MCF 10A (cell line): ENCODE results near the gene CDC42SE2. TPM values are rescaled to one million over a fixed set of nuclear protein-coding genes. Genes with fewer than 3 reads are reported as not detected.
"Not testable (repeated sequence)": the region's sequence is repeated elsewhere in the genome, so short reads cannot be mapped to it uniquely, and the experiment has no call there.

Source experiments
- BruUV-seq: library from RNA; stranded (reverse); fragments of 400-500 nt; replicated peaks from 2 replicates; lab custom pipeline; 2021; lab: Mats Ljungman, UMichigan
- CTCF ChIA-PET: fragments of 300-600 bp; sonication (Branson Sonifier 250); formaldehyde crosslinking; extraction: SDS; loops from one replicate; lab custom pipeline; 2021; ENCODE audit warnings: antibody characterized with exemption, inconsistent platforms; lab: Yijun Ruan, JAX
- POLR2A ChIA-PET: fragments of 300-600, 350-650 bp; sonication (Branson Sonifier 250); formaldehyde crosslinking; extraction: SDS; loops from one replicate; lab custom pipeline; 2020; ENCODE audit warnings: antibody characterized with exemption, inconsistent platforms; lab: Yijun Ruan, JAX
- DNase-seq: peaks from one replicate; pipeline ENCODE4 v3.0.0-alpha.2; 2018; ENCODE audit not compliant: unreplicated experiment
- H3K27ac Mint-ChIP-seq: one replicate; pipeline ENCODE4 v1.8.0; 2022; ENCODE audit warnings: mild to moderate bottlenecking, low read depth, mixed read lengths; ENCODE audit not compliant: unreplicated experiment
- H3K27me3 Mint-ChIP-seq: one replicate; pipeline ENCODE4 v1.8.0; 2022; ENCODE audit warnings: mixed read lengths; ENCODE audit not compliant: insufficient read depth, unreplicated experiment
- H3K36me3 Mint-ChIP-seq: one replicate; pipeline ENCODE4 v1.8.0; 2022; ENCODE audit warnings: mild to moderate bottlenecking, moderate library complexity, mixed read lengths; ENCODE audit not compliant: insufficient read depth, unreplicated experiment
- H3K4me1 Mint-ChIP-seq: one replicate; pipeline ENCODE4 v1.8.0; 2022; ENCODE audit warnings: mixed read lengths; ENCODE audit not compliant: insufficient read depth, unreplicated experiment
- H3K4me3 Mint-ChIP-seq: one replicate; pipeline ENCODE4 v1.8.0; 2022; ENCODE audit warnings: mild to moderate bottlenecking, moderate library complexity, mixed read lengths; ENCODE audit not compliant: unreplicated experiment
- H3K9me3 Mint-ChIP-seq: one replicate; pipeline ENCODE4 v1.8.0; 2022; ENCODE audit warnings: mixed read lengths; ENCODE audit not compliant: unreplicated experiment
- intact Hi-C: fragments of 100-400 bp; cut with micrococcal nuclease; formaldehyde crosslinking; loops from 2 replicates; pipeline ENCODE4 v1.14.1; 2022
- total RNA-seq: library from RNA; stranded (reverse); gene quantifications from 2 replicates; pipeline ENCODE4 v1.2.3, GENCODE V29; 2022
- TF ChIP-seq, protein P1 (sequence below): fragments of 200-600 bp; IDR thresholded peaks from one replicate; pipeline ENCODE4 v1.8.0; 2022; ENCODE audit warnings: antibody characterized with exemption, mild to moderate bottlenecking; ENCODE audit not compliant: unreplicated experiment

CDC42SE2 gene
- total RNA-seq, 1 experiment from 2014 or later: 71.0 TPM

DNA sequence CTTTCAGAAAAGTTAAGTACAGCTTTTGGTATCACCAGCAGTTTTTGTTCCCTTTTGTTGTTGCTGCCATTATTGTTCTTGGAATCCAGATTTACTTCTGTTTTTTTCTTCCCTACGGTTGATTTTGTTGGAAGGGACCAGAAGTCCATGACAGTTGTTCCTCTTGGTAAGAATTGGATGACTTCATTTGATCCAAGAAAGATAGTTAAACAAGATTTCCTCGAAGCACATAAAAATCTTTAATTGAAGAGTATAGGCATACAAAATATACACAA is 65.4 kb downstream of the CDC42SE2 start:
- intact Hi-C loops: no loop called here
- Mint-ChIP-seq H3K27me3 (no peaks in the 10 kb centered on the region), H3K9me3 (no peaks in the 10 kb centered on the region), H3K4me3 (no peak overlapping the region), H3K4me1 (peaks cover 42% of the 10 kb centered on the region), H3K27ac (no peak overlapping the region), H3K36me3 (peaks cover 29% of the 10 kb centered on the region)
- DNase-seq: no peak
- ChIA-PET POLR2A (interaction anchor here (0.5 to 2.4 kb wide), 8 partner anchors 9 to 165 kb away, joined by 3 to 12 read pairs (median 5); partner anchors contain the start of gene CDC42SE2), CTCF (interaction anchor here (0.8 to 1.5 kb wide), 3 partner anchors 17 to 59 kb away, joined by 3 to 5 read pairs (median 3); no protein-coding TSS in a partner anchor)
- TF ChIP-seq, protein P1, sequence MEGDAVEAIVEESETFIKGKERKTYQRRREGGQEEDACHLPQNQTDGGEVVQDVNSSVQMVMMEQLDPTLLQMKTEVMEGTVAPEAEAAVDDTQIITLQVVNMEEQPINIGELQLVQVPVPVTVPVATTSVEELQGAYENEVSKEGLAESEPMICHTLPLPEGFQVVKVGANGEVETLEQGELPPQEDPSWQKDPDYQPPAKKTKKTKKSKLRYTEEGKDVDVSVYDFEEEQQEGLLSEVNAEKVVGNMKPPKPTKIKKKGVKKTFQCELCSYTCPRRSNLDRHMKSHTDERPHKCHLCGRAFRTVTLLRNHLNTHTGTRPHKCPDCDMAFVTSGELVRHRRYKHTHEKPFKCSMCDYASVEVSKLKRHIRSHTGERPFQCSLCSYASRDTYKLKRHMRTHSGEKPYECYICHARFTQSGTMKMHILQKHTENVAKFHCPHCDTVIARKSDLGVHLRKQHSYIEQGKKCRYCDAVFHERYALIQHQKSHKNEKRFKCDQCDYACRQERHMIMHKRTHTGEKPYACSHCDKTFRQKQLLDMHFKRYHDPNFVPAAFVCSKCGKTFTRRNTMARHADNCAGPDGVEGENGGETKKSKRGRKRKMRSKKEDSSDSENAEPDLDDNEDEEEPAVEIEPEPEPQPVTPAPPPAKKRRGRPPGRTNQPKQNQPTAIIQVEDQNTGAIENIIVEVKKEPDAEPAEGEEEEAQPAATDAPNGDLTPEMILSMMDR: no peak
- BruUV-seq: no TSS peak

DNA sequence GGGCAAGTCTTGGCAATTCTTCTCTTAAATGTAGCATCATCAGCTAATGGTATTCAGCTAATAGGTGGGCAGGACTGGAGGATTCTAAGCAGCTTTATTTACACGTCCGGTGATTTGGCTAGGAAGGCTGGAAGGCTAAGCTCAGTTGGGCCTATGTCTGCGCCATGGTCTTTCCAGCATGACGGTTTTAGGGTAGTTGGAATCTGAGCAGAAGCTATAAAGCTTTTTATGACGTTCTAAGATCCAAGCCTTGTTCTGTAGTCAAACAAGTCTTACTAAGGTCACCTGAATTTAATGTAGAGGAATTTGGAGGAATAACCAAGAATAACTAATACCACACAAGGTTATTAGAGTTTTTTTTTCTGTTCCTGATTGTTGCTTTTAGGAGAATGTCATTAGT is 66.2 kb downstream of the CDC42SE2 start:
- no peak for DNase-seq
- Mint-ChIP-seq H3K4me1 (peaks cover 35% of the 10 kb centered on the region), H3K9me3 (no peaks in the 10 kb centered on the region), H3K36me3 (peaks cover 33% of the 10 kb centered on the region), H3K4me3 (no peak overlapping the region), H3K27me3 (no peaks in the 10 kb centered on the region), H3K27ac (no peak overlapping the region)
- TF ChIP-seq, protein P1: no peak
- POLR2A ChIA-PET: interaction anchor here (0.5 to 2.4 kb wide), 5 partner anchors 9 to 166 kb away, joined by 3 to 12 read pairs (median 6); partner anchors contain the start of gene CDC42SE2
- no TSS peak for BruUV-seq
- intact Hi-C loops: no loop called here
- CTCF ChIA-PET: interaction anchor here (0.9 to 1.5 kb wide), 2 partner anchors 18 to 26 kb away, joined by 4 to 5 read pairs; no protein-coding TSS in a partner anchor

DNA sequence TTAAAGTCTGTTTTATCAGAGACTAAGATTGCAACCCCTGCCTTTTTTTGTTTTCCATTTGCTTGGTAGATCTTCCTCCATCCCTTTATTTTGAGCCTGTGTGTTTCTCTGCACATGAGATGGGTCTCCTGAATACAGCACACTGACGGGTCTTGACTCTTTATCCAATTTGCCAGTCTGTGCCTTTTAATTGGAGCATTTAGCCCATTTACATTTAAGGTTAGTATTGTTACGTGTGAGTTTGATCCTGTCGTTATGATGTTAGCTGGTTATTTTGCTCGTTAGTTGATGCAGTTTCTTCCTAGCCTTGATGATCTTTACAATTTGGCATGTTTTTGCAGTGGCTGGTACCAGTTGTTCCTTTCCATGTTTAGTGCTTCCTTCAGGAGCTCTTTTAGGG is 71.9 kb downstream of the CDC42SE2 start:
- not testable (repeated sequence) for H3K27me3 Mint-ChIP-seq

DNA sequence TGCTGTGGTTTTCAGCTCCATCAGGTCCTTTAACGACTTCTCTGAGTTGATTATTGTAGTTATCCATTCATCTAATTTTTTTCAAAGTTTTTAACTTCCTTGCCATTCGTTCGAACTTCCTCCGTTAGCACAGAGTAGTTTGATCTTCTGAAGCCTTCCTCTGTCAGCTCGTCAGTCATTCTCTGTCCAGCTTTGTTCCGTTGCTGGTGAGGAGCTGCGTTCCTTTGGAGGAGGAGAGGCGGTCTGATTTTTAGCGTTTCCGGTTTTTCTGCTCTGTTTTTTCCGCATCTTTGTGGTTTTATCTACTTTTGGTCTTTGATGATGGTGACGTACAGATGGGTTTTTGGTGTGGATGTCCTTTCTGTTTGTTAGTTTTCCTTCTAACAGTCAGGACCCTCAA is 72.9 kb downstream of the CDC42SE2 start:
- H3K36me3 Mint-ChIP-seq: peaks cover 47% of the 10 kb centered on the region
- intact Hi-C loops, H3K27ac Mint-ChIP-seq, BruUV-seq, CTCF ChIA-PET, DNase-seq, H3K4me3 Mint-ChIP-seq, H3K4me1 Mint-ChIP-seq, H3K27me3 Mint-ChIP-seq, H3K9me3 Mint-ChIP-seq: not testable (repeated sequence)
- POLR2A ChIA-PET: interaction anchor here (0.6 to 1.2 kb wide), 2 partner anchors 59 to 76 kb away, joined by 3 read pairs; no protein-coding TSS in a partner anchor

More for the DNA sequence above, 71.9 kb downstream of the CDC42SE2 start:
- H3K4me3 Mint-ChIP-seq, intact Hi-C loops, CTCF ChIA-PET, H3K9me3 Mint-ChIP-seq, H3K27ac Mint-ChIP-seq, BruUV-seq, DNase-seq, H3K4me1 Mint-ChIP-seq: not testable (repeated sequence)
- POLR2A ChIA-PET: interaction anchor here (0.9 kb wide), 1 partner anchor 9 kb away, joined by 3 read pairs; no protein-coding TSS in a partner anchor
- H3K36me3 Mint-ChIP-seq: peaks cover 47% of the 10 kb centered on the region

DNA sequence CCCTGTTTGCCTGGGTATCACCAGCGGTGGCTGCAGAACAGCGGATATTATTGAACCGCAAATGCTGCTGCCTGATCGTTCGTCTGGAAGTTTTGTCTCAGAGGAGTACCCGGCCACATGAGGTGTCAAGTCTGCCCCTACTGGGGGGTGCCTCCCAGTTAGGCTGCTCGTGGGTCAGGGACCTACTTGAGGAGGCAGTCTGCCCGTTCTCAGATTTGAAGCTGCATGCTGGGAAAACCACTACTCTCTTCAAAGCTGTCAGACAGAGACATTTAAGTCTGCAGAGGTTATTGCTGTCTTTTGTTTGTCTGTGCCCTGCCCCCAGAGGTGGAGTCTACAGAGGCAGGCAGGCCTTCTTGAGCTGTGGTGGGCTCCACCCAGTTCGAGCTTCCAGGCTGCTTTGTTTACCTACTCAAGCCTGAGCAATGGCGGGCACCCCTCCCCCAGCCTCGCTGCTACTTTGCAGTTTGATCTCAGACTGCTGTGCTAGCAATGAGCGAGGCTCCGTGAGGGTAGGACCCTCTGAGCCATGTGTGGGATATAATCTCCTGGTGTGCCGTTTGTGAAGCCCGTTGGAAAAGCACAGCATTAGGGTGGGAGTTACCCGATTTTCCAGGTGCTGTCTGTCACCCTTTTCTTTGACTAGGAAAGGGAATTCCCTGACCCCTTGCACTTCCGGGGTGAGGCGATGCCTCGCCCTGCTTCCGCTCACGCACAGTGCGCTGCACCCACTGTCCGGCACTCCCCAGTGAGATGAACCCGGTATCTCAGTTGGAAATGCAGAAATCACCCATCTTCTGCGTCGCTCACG is 73.6 kb downstream of the CDC42SE2 start:
- DNase-seq, H3K27me3 Mint-ChIP-seq, intact Hi-C loops, H3K9me3 Mint-ChIP-seq, H3K27ac Mint-ChIP-seq, BruUV-seq, H3K4me3 Mint-ChIP-seq, CTCF ChIA-PET, H3K4me1 Mint-ChIP-seq: not testable (repeated sequence)
- peaks cover 47% of the 10 kb centered on the region for H3K36me3 Mint-ChIP-seq
- POLR2A ChIA-PET: interaction anchor here (1.2 to 1.6 kb wide), 3 partner anchors 19 to 76 kb away, joined by 3 to 5 read pairs (median 5); no protein-coding TSS in a partner anchor
